ENCODE data around the gene ANKRD27.

- TF ChIP-seq CTCF (IDR thresholded peaks at IDR 0.05) (no peak), POLR2A (IDR thresholded peaks at IDR 0.05) (no peak), EP300 (IDR thresholded peaks at IDR 0.05) (no peak), POLR2AphosphoS5 (IDR thresholded peaks at IDR 0.05) (no peak)
These were observed 36.4 kb downstream of the ANKRD27 start for GRCh38 chr19:32638625-32639024.

All from suprapubic skin (tissue), 4 donors.